H1 (cell line): ENCODE results near the gene PLBD2. TPM values are rescaled to one million over a fixed set of nuclear protein-coding genes. Genes with fewer than 3 reads are reported as not detected.

ENCODE experiments used
- CHD1 ChIP-seq: IDR thresholded peaks from 2 replicates; pipeline ENCODE4 v1.6.1; 2012; ENCODE audit warnings: low read depth, low read length, improper control_type of control experiment
- EP300 ChIP-seq, 2 experiments: IDR thresholded peaks; 1 replicate in 1 of 2; 2 replicates in 1 of 2; pipeline ENCODE4 v1.6.1; 2011 to 2012; ENCODE audit warnings: low read depth in 2 of 2, low read length in 2 of 2, mild to moderate bottlenecking in 2 of 2, borderline replicate concordance in 1 of 2, inconsistent platforms in 1 of 2, moderate library complexity in 1 of 2
- FOSL1 ChIP-seq: IDR thresholded peaks from 2 replicates; pipeline ENCODE4 v1.6.1; 2011; ENCODE audit warnings: mild to moderate bottlenecking, low read depth, low read length, moderate library complexity; ENCODE audit not compliant: insufficient read depth
- GTF2F1 ChIP-seq: IDR thresholded peaks from 2 replicates; pipeline ENCODE4 v1.6.1; 2012; ENCODE audit warnings: low read depth, low read length, improper control_type of control experiment, borderline replicate concordance
- MAFK ChIP-seq: IDR thresholded peaks from 2 replicates; pipeline ENCODE4 v1.6.1; 2012; ENCODE audit warnings: low read depth, mild to moderate bottlenecking, improper control_type of control experiment, low read length
- SP4 ChIP-seq: IDR thresholded peaks from 2 replicates; pipeline ENCODE4 v1.6.1; 2012; ENCODE audit warnings: low read length, inconsistent platforms
- polyA plus RNA-seq, 7 experiments: library from polyadenylated mRNA; depleted of rRNA in 3 of 7; stranded (reverse) in 5 of 7; unstranded in 2 of 7; fragments of >200 nt in 5 of 7; fragments of 200-250 nt in 2 of 7; gene quantifications; 1 replicate in 5 of 7; 2 replicates in 1 of 7; 4 replicates in 1 of 7; pipeline versions ENCODE4 v1.2.1 to v1.2.3, GENCODE V29; 2011 to 2013; ENCODE audit warnings: missing spikeins in 2 of 7, mixed read lengths in 2 of 7
- total RNA-seq: library from RNA; stranded (reverse); fragmentation: NEBNext Ultra II Directional; extraction: Animal tissue kit (Norgen Biotek cat#: 25700); gene quantifications from 2 replicates; pipeline ENCODE4 v1.2.1, GENCODE V29; 2021
- TF ChIP-seq, protein P1 (sequence below): IDR thresholded peaks from 2 replicates; pipeline ENCODE4 v1.6.1; 2011; ENCODE audit warnings: low read length, improper control_type of control experiment

The PLBD2 gene
- total and polyA plus RNA-seq, 2 of the 8 experiments (the other 6 are each of a cell fraction or from before 2014, with no cell fraction given) = 16.8 to 33.5 TPM

DNA sequence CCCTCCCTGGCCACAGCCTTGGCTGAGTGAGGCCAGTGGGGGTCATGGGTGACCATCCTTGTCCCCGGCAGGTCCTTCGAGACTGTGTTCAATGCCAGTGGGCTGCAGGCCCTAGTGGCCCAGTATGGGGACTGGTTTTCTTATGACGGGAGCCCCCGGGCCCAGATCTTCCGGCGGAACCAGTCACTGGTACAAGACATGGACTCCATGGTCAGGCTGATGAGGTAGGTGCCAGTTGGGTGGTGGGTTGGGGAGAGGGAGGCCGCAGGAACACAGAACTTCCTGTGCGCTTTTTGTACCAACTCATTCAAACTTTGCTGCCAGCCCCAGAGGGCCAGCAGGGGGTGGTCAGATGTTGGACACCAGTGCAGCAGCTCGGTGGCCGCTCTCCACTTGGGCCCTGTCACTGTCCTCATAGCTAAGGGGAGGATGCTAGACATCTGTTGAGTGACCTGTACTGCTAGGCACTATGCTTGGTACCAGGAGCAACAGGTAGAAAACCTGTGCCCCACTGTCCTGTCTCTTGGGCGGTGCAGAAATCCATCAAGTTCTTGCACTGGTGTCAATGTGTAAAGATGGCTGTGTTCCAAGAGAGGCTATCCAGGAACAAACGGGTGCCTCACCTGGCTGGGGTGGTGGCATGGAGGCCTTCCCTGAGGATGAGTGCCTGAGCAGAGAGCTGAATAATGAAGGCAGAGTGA, 28.6 kb downstream of the PLBD2 start (continued):
- TF ChIP-seq FOSL1 (no peak), GTF2F1 (no peak), EP300 (IDR thresholded peaks at IDR 0.05; ENCODE audit: borderline replicate concordance in 1 of 2, low read depth in 2 of 2, low read length in 2 of 2) (no peak), CHD1 (no peak), SP4 (no peak), MAFK (no peak)
- TF ChIP-seq, protein P1, sequence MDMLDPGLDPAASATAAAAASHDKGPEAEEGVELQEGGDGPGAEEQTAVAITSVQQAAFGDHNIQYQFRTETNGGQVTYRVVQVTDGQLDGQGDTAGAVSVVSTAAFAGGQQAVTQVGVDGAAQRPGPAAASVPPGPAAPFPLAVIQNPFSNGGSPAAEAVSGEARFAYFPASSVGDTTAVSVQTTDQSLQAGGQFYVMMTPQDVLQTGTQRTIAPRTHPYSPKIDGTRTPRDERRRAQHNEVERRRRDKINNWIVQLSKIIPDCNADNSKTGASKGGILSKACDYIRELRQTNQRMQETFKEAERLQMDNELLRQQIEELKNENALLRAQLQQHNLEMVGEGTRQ = no peak
